Endothelial cell of umbilical vein (primary cell): ENCODE results near the gene DUS1L. TPM values are rescaled to one million over a fixed set of nuclear protein-coding genes. Genes with fewer than 3 reads are reported as not detected.

ENCODE experiments used
- BruUV-seq: library from RNA; stranded (reverse); fragments of 400-500 nt; replicated peaks from 2 replicates; lab custom pipeline; 2021; lab: Mats Ljungman, UMichigan
- CTCF ChIA-PET: fragments of 300-600, 350-600 bp; sonication (Branson Sonifier 250); formaldehyde crosslinking; loops from one replicate; lab custom pipeline; 2021; ENCODE audit warnings: antibody characterized with exemption, inconsistent platforms; lab: Charles Lee
- POLR2A ChIA-PET: fragments of 300-600, 350-600 bp; sonication (Branson Sonifier 250); formaldehyde crosslinking; loops from one replicate; lab custom pipeline; 2021; ENCODE audit warnings: antibody characterized with exemption, inconsistent platforms; lab: Charles Lee
- DNase-seq: peaks from one replicate; pipeline ENCODE4 v3.0.0-alpha.2; 2011; ENCODE audit warnings: low read depth, low spot score
- FAIRE-seq: peaks from 2 replicates; lab custom pipeline; 2011; peaks lifted over from hg19 to GRCh38; lab: Jason Lieb, UNC
- H2AFZ ChIP-seq: 2 replicates; pipeline ENCODE4 v1.6.0; 2012; ENCODE audit warnings: low read depth, low read length, control low read depth, inconsistent platforms
- H3K27ac ChIP-seq: 2 replicates; pipeline ENCODE4 v1.5.1; 2011; ENCODE audit warnings: low read depth, mild to moderate bottlenecking, control low read depth, low read length, moderate library complexity; ENCODE audit not compliant: insufficient read depth
- H3K27me3 ChIP-seq, 2 experiments: 2 replicates each; pipeline versions ENCODE4 v1.6.0 to v1.6.1; 2011; ENCODE audit warnings: low read length in 2 of 2, mixed read lengths in 1 of 2; ENCODE audit not compliant: control insufficient read depth in 2 of 2, insufficient read depth in 2 of 2
- H3K36me3 ChIP-seq, 2 experiments: 2 replicates in 1 of 2; 3 replicates in 1 of 2; pipeline ENCODE4 v1.5.1; 2011; ENCODE audit warnings: low read length in 2 of 2, mild to moderate bottlenecking in 1 of 2, moderate library complexity in 1 of 2; ENCODE audit not compliant: control insufficient read depth in 2 of 2, insufficient read depth in 2 of 2; ENCODE audit errors: extremely low read depth in 1 of 2
- H3K4me1 ChIP-seq: 3 replicates; pipeline ENCODE4 v1.5.1; 2011; ENCODE audit warnings: mild to moderate bottlenecking, low read length; ENCODE audit not compliant: control insufficient read depth, insufficient read depth; ENCODE audit errors: extremely low read depth
- H3K4me2 ChIP-seq: 2 replicates; pipeline ENCODE4 v1.6.1; 2011; ENCODE audit warnings: low read length, control low read depth, mixed read lengths; ENCODE audit not compliant: insufficient read depth
- H3K4me3 ChIP-seq, 3 experiments: fragments of 200-600 bp in 1 of 3; sonication (generic), shearing (Covaris generic) in 1 of 3; replicated peaks in 1 of 3; 2 replicates each; pipeline ENCODE4 v1.5.1; 2011 to 2016; ENCODE audit warnings: control low read depth in 3 of 3, low read length in 3 of 3, mild to moderate bottlenecking in 2 of 3, inconsistent platforms in 1 of 3, low read depth in 1 of 3, moderate library complexity in 1 of 3; ENCODE audit not compliant: insufficient read depth in 1 of 3
- H3K79me2 ChIP-seq: 2 replicates; pipeline ENCODE4 v1.6.0; 2012; ENCODE audit warnings: low read length, inconsistent platforms; ENCODE audit not compliant: control insufficient read depth, insufficient read depth
- H3K9ac ChIP-seq: replicated peaks from 2 replicates; pipeline ENCODE3; 2011; ENCODE audit warnings: low read length, control low read depth; ENCODE audit not compliant: insufficient read depth; ENCODE audit errors: extremely low read depth
- H3K9me1 ChIP-seq: replicated peaks from 3 replicates; pipeline ENCODE4 v1.6.0; 2011; ENCODE audit warnings: mild to moderate bottlenecking, low read length; ENCODE audit not compliant: control insufficient read depth, insufficient read depth; ENCODE audit errors: extremely low read depth
- H3K9me3 ChIP-seq: replicated peaks from 2 replicates; pipeline ENCODE4 v1.5.1; 2012; ENCODE audit warnings: low read length, inconsistent platforms; ENCODE audit not compliant: control insufficient read depth, insufficient read depth
- H4K20me1 ChIP-seq: replicated peaks from 2 replicates; pipeline ENCODE3; 2011; ENCODE audit warnings: mild to moderate bottlenecking, low read length; ENCODE audit not compliant: control insufficient read depth, insufficient read depth; ENCODE audit errors: extremely low read depth
- JUN ChIP-seq: IDR thresholded peaks from 2 replicates; pipeline ENCODE4 v1.6.1; 2011; ENCODE audit warnings: borderline replicate concordance, low read depth; ENCODE audit not compliant: insufficient read length, insufficient read depth
- dilution Hi-C: fragments of 300-500 bp; cut with MboI; formaldehyde crosslinking; loops from one replicate; pipeline ENCODE4 v1.15.0; 2019; ENCODE audit warnings: low sequenced_read_pairs; ENCODE audit not compliant: extremely low pct_ligation_motif_present
- intact Hi-C: fragments of 100-400 bp; cut with micrococcal nuclease; formaldehyde crosslinking; loops from one replicate; pipeline ENCODE4 v1.10.0; 2022
- polyA plus RNA-seq, 4 experiments: library from polyadenylated mRNA; depleted of rRNA in 3 of 4; stranded (reverse) in 3 of 4; unstranded in 1 of 4; fragments of >200 nt; gene quantifications; 2 replicates each; pipeline versions ENCODE4 v1.2.1 to v1.2.3, GENCODE V29; 2011 to 2012; ENCODE audit warnings: missing spikeins in 1 of 4
- total RNA-seq: library from RNA; stranded (reverse); gene quantifications from 2 replicates; pipeline ENCODE4 v1.2.3, GENCODE V29; 2021
- TF ChIP-seq, protein P1 (sequence below), 2 donors: IDR thresholded peaks; 1 replicate in 1 of 2; 2 replicates in 1 of 2; pipeline ENCODE4 v1.5.1; 2011; ENCODE audit warnings: low read length in 2 of 2, mild to moderate bottlenecking in 2 of 2, moderate library complexity in 2 of 2, control low read depth in 1 of 2, inconsistent platforms in 1 of 2, low read depth in 1 of 2; ENCODE audit not compliant: insufficient read depth in 1 of 2; ENCODE audit errors: extremely low read depth in 1 of 2

DUS1L gene
- total and polyA plus RNA-seq, 2 donors (not counting 3 experiments of a cell fraction or from before 2014, with no cell fraction given), result 60.1 to 92.9 TPM

DNA sequence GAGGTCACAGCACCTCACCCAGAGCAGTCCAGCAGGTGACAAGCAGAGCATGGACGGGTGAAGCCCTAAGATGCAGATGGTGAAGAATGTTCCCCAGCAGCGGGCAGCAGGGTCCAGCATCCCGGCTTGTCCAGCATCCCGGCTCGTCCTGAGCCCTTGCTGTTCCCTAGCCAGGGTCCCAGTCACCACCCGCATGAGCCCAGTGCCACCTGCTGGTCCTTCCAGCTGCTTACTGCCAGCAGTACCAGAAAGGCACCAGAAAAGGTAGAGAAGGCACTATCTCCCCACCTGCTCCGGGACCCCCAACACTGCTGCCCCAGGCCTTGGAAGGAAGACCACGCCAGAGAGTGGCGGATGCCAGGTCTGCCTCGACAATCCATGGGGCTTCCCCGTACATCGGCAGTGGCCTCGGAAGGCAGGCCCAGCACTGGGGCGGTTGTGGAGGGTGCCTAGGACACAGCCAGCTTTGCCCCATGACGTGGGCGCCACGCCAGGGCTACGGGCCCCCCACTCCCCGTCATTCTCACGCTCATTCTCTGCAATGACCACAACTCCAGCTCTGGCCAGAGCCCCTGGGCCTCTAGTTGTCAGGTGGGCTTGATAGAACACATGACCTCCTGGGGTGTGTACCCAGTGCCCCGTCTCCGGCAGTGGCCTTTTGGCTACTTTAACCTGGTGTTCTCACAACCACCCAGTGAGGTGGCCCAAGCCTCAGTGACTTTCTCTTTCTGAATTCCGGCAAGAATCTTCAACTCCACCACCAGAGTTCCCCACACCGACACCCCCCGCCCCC is 44.3 kb downstream of the DUS1L start:
- peaks cover 12% of the 10 kb centered on the region for H3K4me1 ChIP-seq
- H3K27ac ChIP-seq, result no peak overlapping the region
- H4K20me1 ChIP-seq, result no peaks in the 10 kb centered on the region
- peak; percentile 61 for DNase-seq
- no peaks in the 10 kb centered on the region for H3K27me3 ChIP-seq
- intact Hi-C loops, result loop anchor here (5.0 to 10.0 kb wide), 2 partner anchors 44 to 193 kb away; partner anchors contain the start of genes ASPSCR1 and CCDC57
- peak; percentile 88 for FAIRE-seq
- dilution Hi-C loops, result no loop called here
- BruUV-seq, result no TSS peak
- ChIA-PET POLR2A (no interaction called here), CTCF (interaction anchor here (0.6 to 9.1 kb wide), 19 partner anchors 9 to 199 kb away, joined by 3 to 345 read pairs (median 8); partner anchors contain the start of genes ARHGDIA, DCXR, NOTUM and RAC3)
- H3K4me2 ChIP-seq, result peak overlapping the region; percentile 70
- TF ChIP-seq JUN, result no peak
- TF ChIP-seq, protein P1, sequence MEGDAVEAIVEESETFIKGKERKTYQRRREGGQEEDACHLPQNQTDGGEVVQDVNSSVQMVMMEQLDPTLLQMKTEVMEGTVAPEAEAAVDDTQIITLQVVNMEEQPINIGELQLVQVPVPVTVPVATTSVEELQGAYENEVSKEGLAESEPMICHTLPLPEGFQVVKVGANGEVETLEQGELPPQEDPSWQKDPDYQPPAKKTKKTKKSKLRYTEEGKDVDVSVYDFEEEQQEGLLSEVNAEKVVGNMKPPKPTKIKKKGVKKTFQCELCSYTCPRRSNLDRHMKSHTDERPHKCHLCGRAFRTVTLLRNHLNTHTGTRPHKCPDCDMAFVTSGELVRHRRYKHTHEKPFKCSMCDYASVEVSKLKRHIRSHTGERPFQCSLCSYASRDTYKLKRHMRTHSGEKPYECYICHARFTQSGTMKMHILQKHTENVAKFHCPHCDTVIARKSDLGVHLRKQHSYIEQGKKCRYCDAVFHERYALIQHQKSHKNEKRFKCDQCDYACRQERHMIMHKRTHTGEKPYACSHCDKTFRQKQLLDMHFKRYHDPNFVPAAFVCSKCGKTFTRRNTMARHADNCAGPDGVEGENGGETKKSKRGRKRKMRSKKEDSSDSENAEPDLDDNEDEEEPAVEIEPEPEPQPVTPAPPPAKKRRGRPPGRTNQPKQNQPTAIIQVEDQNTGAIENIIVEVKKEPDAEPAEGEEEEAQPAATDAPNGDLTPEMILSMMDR (IDR thresholded peaks at IDR 0.05; ENCODE audit: extremely low read depth in 1 of 2, insufficient read depth in 1 of 2, low read depth in 1 of 2, low read length in 2 of 2), result peak; percentile 59 to 77
- peak overlapping the region; percentile 20 for H3K9ac ChIP-seq
- peaks cover 5% of the 10 kb centered on the region for H3K79me2 ChIP-seq
- no peaks in the 10 kb centered on the region for H3K9me1 ChIP-seq
- H3K9me3 ChIP-seq, result no peaks in the 10 kb centered on the region
- H2AFZ ChIP-seq, result no peak overlapping the region
- H3K4me3 ChIP-seq, result no peak overlapping the region
- no peaks in the 10 kb centered on the region for H3K36me3 ChIP-seq
